Gastroesophageal sphincter (tissue), 4 donors: Measurements from ENCODE around the gene LIF. TPM values are rescaled to one million over a fixed set of nuclear protein-coding genes. Genes with fewer than 3 reads are reported as not detected.

Source experiments
- ATAC-seq: fragments of 150-250 bp; one replicate; pipeline ENCODE4 v1.9.1; 2016; ENCODE audit warnings: mild to moderate bottlenecking, moderate library complexity
- H3K27ac ChIP-seq, 4 donors: fragments of 200-600 bp; sonication (generic) in 3 of 4; 1 replicate in 3 of 4; 2 replicates in 1 of 4; pipeline ENCODE4 v1.5.1; 2016 to 2019
- H3K27me3 ChIP-seq: fragments of 200-600 bp; sonication (generic); one replicate; pipeline ENCODE4 v1.5.1; 2019
- H3K36me3 ChIP-seq, 2 donors: fragments of 200-600 bp; sonication (generic); one replicate each; pipeline ENCODE4 v1.5.1; 2019; ENCODE audit warnings: control low read depth in 1 of 2
- H3K4me1 ChIP-seq, 3 donors: fragments of 200-600 bp; sonication (generic); 1 replicate in 2 of 3; 2 replicates in 1 of 3; pipeline ENCODE4 v1.5.1; 2016 to 2019; ENCODE audit warnings: control low read depth in 2 of 3
- H3K4me3 ChIP-seq, 2 donors: fragments of 200-600 bp; sonication (generic); one replicate each; pipeline ENCODE4 v1.5.1; 2019; ENCODE audit warnings: mild to moderate bottlenecking in 1 of 2, moderate library complexity in 1 of 2
- H3K9me3 ChIP-seq, 3 donors: fragments of 200-600 bp; sonication (generic); one replicate each; pipeline ENCODE4 v1.5.1; 2017 to 2019; ENCODE audit warnings: control low read depth in 2 of 3
- CTCF ChIP-seq, 4 experiments: fragments of 200-600 bp in 2 of 4; fragments of 450-650 bp in 2 of 4; sonication (generic) in 1 of 4; IDR thresholded peaks; one replicate each; pipeline ENCODE4 v1.5.1; 2017 to 2019; ENCODE audit warnings: antibody characterized with exemption in 4 of 4, mild to moderate bottlenecking in 2 of 4, moderate library complexity in 2 of 4
- EP300 ChIP-seq: sonication (generic); formaldehyde crosslinking; IDR thresholded peaks from one replicate; pipeline ENCODE4 v1.6.1; 2017; ENCODE audit warnings: antibody characterized with exemption, mild to moderate bottlenecking
- POLR2A ChIP-seq, 2 donors: fragments of 450-650 bp; IDR thresholded peaks; one replicate each; pipeline ENCODE4 v1.6.1; 2017; ENCODE audit warnings: antibody characterized with exemption in 2 of 2, mild to moderate bottlenecking in 2 of 2, moderate library complexity in 1 of 2
- POLR2AphosphoS5 ChIP-seq: sonication (generic); formaldehyde crosslinking; IDR thresholded peaks from one replicate; pipeline ENCODE4 v1.6.1; 2017; ENCODE audit warnings: antibody characterized with exemption
- WGBS, 2 donors: methylation state at CpG; one replicate each; pipeline ENCODE4 v1.1.5; 2018; ENCODE audit warnings: low coverage in 1 of 2; 5-methylcytosine and 5-hydroxymethylcytosine counted together
- total RNA-seq, 4 donors: library from RNA; depleted of rRNA; stranded (reverse); fragments of >200 nt; gene quantifications; one replicate each; pipeline ENCODE4 v1.1.0, GENCODE V29; 2016

Gene LIF
- total RNA-seq, 4 donors from 2014 or later, result 0.58 to 15.8 (median 0.59) TPM; not detected in 1

DNA sequence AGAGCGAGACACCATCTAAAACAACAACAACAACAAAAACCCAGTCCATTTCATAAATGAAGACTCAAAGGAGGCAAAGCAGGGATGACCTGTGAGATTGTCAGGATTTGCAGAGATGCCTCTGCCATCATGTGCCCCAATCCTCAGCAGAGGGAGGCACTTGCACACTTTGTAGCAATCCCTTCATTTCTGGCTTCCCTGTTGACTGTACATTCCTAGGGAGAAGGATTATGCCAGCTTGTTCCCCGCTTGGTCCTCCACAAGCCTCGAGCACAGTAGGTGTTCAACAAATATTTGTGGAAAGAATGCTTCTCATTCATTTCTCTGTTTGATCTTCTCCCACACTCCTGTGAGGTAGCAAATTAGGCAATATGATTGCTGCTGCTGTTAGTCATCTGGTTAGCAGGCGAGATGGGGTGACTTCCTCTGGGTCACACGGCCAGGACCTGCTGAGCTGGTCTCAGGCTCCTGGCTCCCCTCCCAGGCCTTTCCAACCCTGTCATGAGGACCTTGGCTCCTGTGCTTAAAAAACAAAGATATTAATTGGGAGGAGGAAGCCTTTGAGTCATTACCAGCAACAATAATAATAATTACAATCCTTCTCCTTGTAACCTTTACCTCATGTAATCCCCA is 34.1 kb downstream of the LIF start:
- H3K4me1 ChIP-seq, result peaks cover 0 to 22% (median 0%) of the 10 kb centered on the region in 3 donors
- no peaks in the 10 kb centered on the region for H3K36me3 ChIP-seq
- TF ChIP-seq POLR2A (IDR thresholded peaks at IDR 0.05) (no peak), CTCF (IDR thresholded peaks at IDR 0.05) (no peak), POLR2AphosphoS5 (no peak), EP300 (no peak)
- ATAC-seq, result peak; percentile 64
- no peaks in the 10 kb centered on the region for H3K9me3 ChIP-seq
- no peak overlapping the region for H3K27ac ChIP-seq
- WGBS, 2 donors, result 60 to 63% methylated on average over 2 to 3 of the region's 5 CpGs
- peaks cover 20% of the 10 kb centered on the region for H3K27me3 ChIP-seq
- no peak overlapping the region for H3K4me3 ChIP-seq

- H3K9me3 ChIP-seq, result no peaks in the 10 kb centered on the region
- H3K4me3 ChIP-seq, result no peak overlapping the region
- no peak for ATAC-seq
- peaks cover 14% of the 10 kb centered on the region for H3K27me3 ChIP-seq
- no peak overlapping the region for H3K27ac ChIP-seq
- no peaks in the 10 kb centered on the region for H3K36me3 ChIP-seq
- 90 to 93% methylated on average over 11 to 17 of the region's 18 CpGs for WGBS, 2 donors
- TF ChIP-seq EP300 (no peak), POLR2A (IDR thresholded peaks at IDR 0.05) (no peak), CTCF (IDR thresholded peaks at IDR 0.05) (no peak), POLR2AphosphoS5 (no peak)
- H3K4me1 ChIP-seq, result peaks cover 0 to 34% (median 3%) of the 10 kb centered on the region in 3 donors
Observed at GRCh38 chr22:30211124-30211820, 35.3 kb downstream of the LIF start.

- Histone ChIP-seq H3K27ac (peak overlapping the region in 1 of 4 donors; percentile 73), H3K36me3 (no peaks in the 10 kb centered on the region), H3K27me3 (peaks cover 17% of the 10 kb centered on the region), H3K4me3 (no peak overlapping the region), H3K4me1 (peaks cover 0 to 42% (median 3%) of the 10 kb centered on the region in 3 donors), H3K9me3 (no peaks in the 10 kb centered on the region)
- no peak for ATAC-seq
- WGBS, 2 donors, result 81 to 85% methylated on average over 8 to 16 of the region's 19 CpGs
- no peak for TF ChIP-seq POLR2AphosphoS5
- no peak for TF ChIP-seq CTCF (IDR thresholded peaks at IDR 0.05)
- no peak for TF ChIP-seq EP300
- no peak for TF ChIP-seq POLR2A (IDR thresholded peaks at IDR 0.05)
Observed at GRCh38 chr22:30210235-30210909, 36.2 kb downstream of the LIF start.

DNA sequence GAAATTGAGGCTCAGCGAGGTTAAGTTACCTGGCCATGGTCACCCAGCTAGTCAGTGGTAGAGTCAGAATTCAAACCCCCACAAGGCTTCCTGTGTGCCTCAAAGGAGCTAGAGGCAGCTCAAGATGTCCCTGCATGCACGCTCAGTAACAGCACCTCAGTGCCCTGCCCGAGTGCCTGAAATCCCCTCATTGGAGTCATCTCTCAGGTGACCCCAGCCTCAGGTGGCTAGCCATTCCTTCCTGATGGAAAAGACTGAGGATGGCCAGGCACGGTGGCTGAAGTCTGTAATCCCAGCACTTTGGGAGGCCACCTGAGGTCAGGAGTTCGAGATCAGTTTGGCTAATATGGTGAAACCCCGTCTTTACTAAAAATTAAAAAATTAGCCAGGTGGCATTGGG is 36.9 kb downstream of the LIF start:
- Histone ChIP-seq H3K4me1 (peaks cover 0 to 49% (median 3%) of the 10 kb centered on the region in 3 donors), H3K36me3 (no peaks in the 10 kb centered on the region), H3K9me3 (no peaks in the 10 kb centered on the region), H3K4me3 (no peak overlapping the region), H3K27me3 (peaks cover 20% of the 10 kb centered on the region), H3K27ac (peak overlapping the region in 3 of 4 donors; percentile 70 to 75 (median 73))
- no peak for TF ChIP-seq POLR2A (IDR thresholded peaks at IDR 0.05)
- no peak for TF ChIP-seq CTCF (IDR thresholded peaks at IDR 0.05)
- no peak for TF ChIP-seq EP300
- no peak for TF ChIP-seq POLR2AphosphoS5
- ATAC-seq, result no peak
- WGBS, 2 donors, result 100% methylated on average over 2 of the region's 6 CpGs; no CpG with 5 or more reads in 1 of the 2 donors
